ENCODE results near the gene DACT1.

Gene DACT1

GRCh38 chr14:58656671-58657411 is 19.1 kb downstream of the DACT1 start:
- DNase-seq (ENCODE audit: low read depth in 2 of 2), result no peak
- TF ChIP-seq CTCF (IDR thresholded peaks at IDR 0.05; ENCODE audit: low read depth, low read length), result no peak

GRCh38 chr14:58659061-58659460 is 21.3 kb downstream of the DACT1 start:
- no peak for DNase-seq (ENCODE audit: low read depth in 2 of 2)
- H3K4me3 ChIP-seq (replicated peaks in 1 of 2; ENCODE audit: low read depth in 2 of 2, low read length in 2 of 2), result no peak overlapping the region
- TF ChIP-seq CTCF (IDR thresholded peaks at IDR 0.05; ENCODE audit: low read depth, low read length), result no peak

More at GRCh38 chr14:58656671-58657411, 19.1 kb downstream of the DACT1 start:
- no peak overlapping the region for H3K4me3 ChIP-seq (replicated peaks in 1 of 2; ENCODE audit: low read depth in 2 of 2, low read length in 2 of 2)

GRCh38 chr14:58659846-58660245 is 22.1 kb downstream of the DACT1 start:
- H3K4me3 ChIP-seq (replicated peaks in 1 of 2; ENCODE audit: low read depth in 2 of 2, low read length in 2 of 2), result no peak overlapping the region
- no peak for DNase-seq (ENCODE audit: low read depth in 2 of 2)
- TF ChIP-seq CTCF (IDR thresholded peaks at IDR 0.05; ENCODE audit: low read depth, low read length), result no peak

GRCh38 chr14:58660407-58660806 is 22.6 kb downstream of the DACT1 start:
- DNase-seq (ENCODE audit: low read depth in 2 of 2), result no peak
- no peak overlapping the region for H3K4me3 ChIP-seq (replicated peaks in 1 of 2; ENCODE audit: low read depth in 2 of 2, low read length in 2 of 2)
- TF ChIP-seq CTCF (IDR thresholded peaks at IDR 0.05; ENCODE audit: low read depth, low read length), result no peak

- no peak for TF ChIP-seq CTCF (IDR thresholded peaks at IDR 0.05; ENCODE audit: low read depth, low read length)
- peak; percentile 17 to 26 for DNase-seq (ENCODE audit: low read depth in 2 of 2)
- no peak overlapping the region for H3K4me3 ChIP-seq (replicated peaks in 1 of 2; ENCODE audit: low read depth in 2 of 2, low read length in 2 of 2)
These were observed 24.3 kb downstream of the DACT1 start for GRCh38 chr14:58662018-58662417.

GRCh38 chr14:58662759-58663158 is 25.0 kb downstream of the DACT1 start:
- DNase-seq (ENCODE audit: low read depth in 2 of 2), result no peak
- no peak for TF ChIP-seq CTCF (IDR thresholded peaks at IDR 0.05; ENCODE audit: low read depth, low read length)
- H3K4me3 ChIP-seq (replicated peaks in 1 of 2; ENCODE audit: low read depth in 2 of 2, low read length in 2 of 2), result no peak overlapping the region

Data from cardiac fibroblast (primary cell).